Fibroblast of skin of right quadriceps (primary cell): ENCODE data around the gene RAB8B.

Experiments
- DNase-seq: peaks from one replicate; pipeline ENCODE4 v3.0.0-alpha.2; 2013

Gene RAB8B

DNA sequence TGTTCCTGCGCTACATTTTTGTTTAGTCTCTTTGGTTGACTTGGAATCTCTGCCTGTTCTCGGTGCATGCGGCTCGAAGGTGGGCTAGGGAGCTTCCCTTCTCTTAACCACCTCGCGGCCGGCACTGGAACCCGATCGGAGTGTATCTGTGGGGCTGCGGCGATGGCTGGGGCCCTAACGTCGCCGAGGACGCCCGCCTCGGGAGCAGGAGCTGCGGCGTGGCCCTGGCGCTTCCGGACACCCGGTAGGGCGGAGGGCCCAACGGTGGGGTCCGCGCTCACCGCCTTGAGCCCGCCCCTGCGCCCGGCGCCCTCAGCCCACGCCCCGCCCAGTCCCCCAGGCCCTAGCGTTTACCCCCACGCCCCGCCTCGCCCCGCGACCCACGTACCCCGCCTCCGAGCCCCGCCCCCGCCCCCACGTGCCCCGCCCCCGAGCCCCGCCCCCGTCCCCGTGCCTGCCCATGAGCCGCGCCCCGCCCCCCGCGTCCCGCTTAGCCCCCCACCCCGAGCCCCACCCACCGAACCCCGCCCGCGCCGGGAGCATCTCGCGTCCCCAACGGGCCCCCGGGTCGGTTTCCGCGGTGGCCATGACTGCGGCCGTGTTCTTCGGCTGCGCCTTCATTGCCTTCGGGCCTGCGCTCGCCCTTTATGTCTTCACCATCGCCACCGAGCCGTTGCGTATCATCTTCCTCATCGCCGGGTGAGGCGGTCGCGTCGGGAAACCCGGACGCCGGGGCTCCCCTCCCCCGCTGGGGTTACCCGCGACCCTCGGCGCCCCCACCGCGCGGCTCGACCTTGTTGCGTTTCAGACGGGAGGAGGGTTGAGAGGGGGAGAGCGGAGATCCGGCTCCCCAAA, 87.9 kb downstream of the RAB8B start, which contains the start of gene APH1B:
Gene APH1B (plus strand): TSS at position 568 of the 855 bp plus-strand sequence. CDS start 19 bp downstream, at position 587.
- DNase-seq = peak; percentile 73

DNA sequence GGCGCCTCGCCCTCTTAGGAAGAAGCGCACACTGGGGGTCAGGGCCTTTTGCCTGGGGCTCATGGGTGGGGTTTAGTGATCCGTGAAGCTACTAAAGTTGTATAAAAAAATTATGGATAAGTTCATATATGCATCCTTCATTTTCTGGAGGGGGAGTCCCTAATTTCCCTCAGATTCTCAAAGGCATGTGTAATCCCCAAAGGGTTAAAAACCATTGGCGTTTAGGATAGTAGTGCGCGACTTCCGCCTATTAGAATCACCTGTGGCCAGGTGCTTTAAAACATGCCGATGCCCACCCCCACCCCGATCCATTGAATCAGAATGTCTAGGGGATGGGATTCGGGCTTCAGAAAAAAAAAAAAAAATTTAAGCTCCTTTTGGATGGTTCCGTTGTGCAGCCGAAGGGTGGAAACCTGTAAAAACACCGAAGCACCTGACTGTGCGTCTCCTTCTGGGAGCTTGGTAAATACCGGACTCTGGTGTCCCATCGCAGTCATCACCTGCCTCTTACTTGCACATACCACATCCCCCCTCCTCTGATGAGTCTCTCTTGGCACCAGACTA, 88.6 kb downstream of the RAB8B start:
- DNase-seq = no peak

DNA sequence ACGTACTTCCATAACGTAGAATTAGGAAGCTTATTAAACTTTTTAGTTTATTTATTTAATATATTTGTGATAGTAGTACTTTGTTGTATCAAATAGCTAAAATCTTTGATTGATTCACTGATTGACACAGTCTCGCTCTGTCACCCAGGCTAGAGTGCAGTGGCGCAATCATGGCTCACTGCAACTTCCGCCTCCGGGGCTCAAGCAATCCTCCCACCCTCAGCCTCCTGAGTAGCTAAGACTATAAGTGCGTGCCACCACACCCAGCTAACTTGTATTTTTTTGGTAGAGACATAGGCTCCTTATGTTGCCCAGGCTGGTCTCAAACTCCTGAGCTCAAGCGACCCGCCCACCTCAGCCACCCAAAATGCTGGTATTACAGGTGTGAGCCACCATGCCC, 93.7 kb downstream of the RAB8B start:
- DNase-seq = no peak

DNA sequence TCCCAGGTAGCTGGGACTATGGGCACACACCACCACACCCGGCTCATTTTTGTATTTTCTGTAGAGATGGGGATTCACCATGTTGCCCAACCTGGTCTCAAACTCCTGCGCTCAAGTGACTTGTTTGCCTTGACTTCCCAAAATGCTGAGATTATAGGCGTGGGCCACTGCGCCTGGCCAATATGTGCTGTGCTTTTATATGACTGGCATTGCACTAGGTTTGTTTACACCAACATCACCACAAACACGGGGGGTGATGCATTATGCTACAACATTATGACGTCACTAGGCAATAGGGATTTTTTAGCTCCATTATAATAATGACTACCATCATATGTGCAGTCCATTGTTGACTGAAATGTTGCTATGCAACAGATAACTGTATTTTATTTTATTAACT, 94.9 kb downstream of the RAB8B start:
- no peak for DNase-seq

DNA sequence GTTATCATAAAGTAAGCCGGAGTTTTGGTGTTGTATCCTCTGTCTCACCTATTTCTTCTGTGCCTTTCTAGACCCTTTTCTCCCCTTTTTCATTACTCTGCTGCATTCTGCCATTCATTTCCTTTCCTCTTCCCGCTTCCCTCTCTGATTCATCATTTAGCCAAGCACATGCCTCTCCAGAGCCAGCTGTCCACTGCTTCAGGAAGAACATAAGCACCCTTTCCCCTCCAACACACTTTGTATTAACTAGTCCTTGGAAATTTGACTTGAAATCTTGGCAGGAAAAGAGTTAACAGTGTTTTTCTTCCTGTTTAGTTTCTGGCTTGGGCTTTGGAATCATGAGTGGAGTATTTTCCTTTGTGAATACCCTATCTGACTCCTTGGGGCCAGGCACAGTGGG, 97.7 kb downstream of the RAB8B start:
- DNase-seq = peak; percentile 29

DNA sequence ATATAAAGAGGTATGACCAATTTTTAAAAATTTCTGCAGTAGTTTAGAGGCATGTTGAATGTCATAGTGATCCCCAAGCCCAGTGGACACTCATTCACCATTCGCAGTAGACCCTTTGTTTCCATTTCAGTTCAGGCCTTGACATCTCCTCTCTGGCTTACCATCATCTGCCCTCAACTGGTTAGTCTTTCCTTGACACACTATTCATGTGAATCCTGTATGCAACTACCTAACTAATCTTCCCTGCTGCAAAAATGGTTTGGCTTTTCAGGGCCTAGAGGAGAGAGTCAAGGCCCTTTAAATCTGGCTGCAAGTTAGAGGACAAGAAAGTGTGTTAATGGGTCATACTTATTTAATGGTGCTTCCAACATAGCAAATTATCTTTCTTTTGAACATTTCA, 98.9 kb downstream of the RAB8B start:
- DNase-seq = peak; percentile 9

DNA sequence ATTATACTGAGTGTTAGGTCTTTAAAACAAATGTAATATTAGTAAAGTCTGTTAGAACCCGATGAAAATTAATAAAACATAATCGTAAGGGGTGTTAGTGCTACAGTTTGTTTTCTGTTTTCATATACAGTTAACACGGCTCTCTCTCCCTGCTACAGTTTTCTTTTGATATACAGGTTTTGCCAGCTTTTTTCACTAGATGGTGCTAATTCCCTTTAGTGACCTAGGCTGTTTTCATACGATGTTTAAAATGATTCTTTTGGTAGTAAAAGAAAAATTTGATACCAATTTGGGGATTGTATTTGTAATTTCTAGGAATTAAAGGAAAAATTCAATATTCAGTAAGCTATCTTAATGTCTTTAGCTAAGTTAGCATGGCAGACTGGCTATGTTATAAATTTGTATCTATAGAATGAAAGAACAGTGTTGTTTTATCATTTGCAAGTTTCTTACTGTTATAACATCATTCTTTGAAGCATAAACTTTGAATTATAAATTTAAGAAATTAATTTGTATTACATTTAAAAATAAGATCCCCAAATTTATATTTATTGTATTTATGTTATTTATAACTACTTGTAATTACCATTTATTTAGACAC, 99.5 kb downstream of the RAB8B start:
- DNase-seq = peak; percentile 66

DNA sequence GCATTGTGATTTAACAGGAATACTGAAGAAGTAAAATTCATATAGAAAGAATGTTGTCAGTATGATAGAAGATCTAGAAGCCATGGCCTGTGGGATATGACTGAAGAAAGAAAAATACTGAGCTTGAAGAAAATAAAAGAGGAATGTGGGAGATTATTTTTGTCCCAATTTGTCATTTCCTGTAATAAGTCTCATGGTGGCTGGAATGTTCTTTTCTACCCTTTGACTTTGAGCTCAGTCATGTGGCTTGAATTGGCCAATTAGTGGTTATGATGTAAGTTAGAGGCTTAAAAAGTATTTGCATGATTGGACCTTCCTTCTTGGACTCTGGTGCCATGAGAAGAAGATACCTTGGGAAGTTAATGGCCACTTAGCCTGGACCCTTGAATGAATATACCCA, 102.1 kb downstream of the RAB8B start:
- peak; percentile 96 for DNase-seq

DNA sequence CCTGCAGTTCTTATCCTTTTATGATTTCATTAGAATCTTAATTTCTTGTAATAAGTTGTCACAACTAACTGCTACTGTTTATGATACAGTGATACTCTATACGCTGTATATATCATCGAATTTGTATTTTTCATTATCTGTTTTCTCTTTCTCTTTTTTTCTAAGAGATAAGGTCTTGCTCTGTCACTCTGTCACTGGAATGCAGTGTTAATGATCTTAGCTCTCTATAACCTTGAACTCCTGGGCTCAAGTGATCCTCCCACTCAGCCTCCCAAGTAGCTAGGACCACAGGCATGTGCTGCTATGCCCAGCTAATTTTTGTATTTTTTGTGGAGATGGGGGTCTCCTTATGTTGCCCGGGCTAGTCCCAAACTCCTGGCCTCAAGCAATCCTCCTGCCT, 102.8 kb downstream of the RAB8B start:
- no peak for DNase-seq

DNA sequence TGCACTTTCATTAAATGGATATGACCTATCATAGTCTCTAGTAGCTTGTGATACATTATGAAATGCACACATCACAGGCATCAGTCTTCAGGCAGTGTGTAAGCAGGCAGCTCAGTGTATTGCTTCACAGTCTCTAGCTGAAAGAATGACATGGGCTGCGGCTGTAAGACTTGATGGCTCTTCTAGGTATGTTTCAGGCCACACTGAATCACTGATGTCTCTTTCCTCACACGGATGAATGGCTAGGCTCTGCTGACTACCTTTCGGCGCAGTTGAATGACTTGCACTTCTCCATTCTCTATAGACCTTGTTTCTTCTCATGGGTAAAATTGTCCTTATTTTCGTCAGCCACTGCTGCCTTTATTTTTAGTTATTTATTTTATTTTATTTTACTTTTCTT, 103.4 kb downstream of the RAB8B start:
- peak; percentile 53 for DNase-seq

DNA sequence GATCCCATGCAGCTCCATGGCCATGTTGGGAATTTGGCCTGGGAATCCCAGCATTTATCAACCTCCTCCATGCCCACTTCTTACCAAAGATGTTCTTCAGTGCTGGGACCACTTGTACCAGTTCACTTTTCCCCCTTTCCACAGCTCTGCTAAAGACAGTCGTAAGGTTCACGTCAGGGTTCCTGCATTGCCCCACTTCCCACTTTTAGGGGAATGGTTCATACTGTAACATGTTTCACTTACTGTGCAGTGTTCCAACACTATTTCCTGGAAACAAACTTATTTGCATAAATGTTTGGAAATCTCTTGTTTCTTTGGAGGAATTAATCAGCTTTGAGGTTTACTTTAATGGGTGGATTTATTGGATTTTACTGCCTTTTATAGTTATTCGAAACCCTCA, 105.0 kb downstream of the RAB8B start:
- no peak for DNase-seq

DNA sequence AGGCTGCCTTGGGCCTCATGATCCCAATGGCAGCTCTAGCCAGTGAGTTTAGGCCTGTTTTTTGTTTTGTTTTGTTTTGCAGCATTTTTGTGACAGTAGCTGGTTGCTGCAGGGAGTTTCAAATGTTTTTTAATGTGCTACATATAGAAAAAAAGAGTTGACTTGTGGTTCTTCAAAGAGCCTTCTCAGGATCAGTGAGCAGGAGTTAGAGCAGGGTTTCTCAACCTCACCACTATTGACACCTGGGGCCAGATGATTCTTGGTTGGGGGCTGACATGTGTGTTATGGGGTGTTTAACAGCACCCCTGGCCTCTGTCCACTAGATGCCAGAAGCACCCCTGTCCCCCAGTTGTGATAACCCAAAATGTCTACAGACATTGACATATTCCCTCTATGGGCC, 105.9 kb downstream of the RAB8B start:
- DNase-seq = no peak

DNA sequence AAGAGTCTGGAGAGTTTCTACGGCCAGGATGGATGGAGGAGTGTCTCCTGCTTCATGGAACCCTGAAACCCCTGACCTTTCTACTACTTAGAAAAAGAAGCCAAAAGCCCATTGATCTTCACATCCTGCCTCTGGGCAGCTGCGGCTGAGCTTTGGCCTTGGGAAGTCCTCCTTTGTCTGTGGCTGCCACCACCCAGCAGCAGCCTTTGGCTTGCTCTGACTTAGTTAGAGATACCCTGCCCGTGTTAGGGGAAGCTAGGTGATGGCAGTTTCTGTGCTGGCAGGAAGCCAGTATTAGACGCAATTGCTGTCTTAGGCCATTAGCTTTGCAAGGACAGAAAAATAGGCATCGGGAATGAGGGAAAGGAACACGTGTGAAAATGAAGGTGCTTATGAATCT, 106.8 kb downstream of the RAB8B start:
- no peak for DNase-seq

DNA sequence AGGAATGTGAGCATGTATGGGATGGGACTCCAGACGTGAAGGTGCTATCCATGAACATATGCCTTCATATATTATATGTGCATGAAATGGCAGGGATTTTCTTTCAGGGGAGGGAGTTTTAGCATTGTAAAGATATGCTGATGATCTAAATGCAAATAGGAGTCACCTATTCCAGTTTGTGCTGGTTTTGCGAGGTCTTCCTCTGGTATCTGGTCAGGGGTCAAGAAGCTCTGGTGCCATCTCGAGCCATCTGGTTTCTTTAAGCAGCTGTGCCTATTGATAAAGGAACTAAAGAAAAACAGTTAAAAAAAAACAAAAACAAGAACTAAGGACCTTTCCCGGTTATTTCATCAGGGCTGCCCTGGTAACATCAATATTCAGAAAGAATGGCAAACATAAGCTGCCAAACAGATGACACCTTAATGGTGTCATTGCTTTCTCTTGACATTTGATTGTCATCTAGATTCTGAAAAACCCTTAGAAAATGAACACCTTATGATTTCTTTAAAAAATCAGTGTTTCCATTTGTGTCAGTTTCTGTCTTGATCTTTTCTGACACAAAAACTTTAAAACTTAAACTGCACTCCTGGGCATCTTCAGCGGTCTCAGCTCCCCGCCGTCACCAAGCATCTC, 110.7 kb downstream of the RAB8B start:
- DNase-seq = no peak

DNA sequence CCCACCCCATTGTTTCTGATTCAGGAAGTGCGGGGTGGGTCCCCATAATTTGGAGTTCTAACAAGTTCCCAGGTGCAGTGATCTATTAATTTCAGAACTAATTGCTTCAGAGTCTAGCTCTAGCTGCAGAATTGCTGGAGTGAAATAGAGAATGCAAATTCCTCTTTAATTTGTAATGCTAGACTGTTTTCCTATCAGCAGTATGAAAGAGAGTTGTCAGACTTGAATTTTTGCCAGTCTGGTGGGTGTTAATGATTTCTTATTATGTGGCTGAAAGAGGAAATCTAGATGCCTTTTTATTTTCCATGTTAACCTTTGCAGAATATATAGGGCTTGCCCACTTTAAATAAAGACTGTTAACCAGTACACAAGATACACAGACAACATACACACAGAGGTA, 111.7 kb downstream of the RAB8B start:
- DNase-seq = peak; percentile 20

DNA sequence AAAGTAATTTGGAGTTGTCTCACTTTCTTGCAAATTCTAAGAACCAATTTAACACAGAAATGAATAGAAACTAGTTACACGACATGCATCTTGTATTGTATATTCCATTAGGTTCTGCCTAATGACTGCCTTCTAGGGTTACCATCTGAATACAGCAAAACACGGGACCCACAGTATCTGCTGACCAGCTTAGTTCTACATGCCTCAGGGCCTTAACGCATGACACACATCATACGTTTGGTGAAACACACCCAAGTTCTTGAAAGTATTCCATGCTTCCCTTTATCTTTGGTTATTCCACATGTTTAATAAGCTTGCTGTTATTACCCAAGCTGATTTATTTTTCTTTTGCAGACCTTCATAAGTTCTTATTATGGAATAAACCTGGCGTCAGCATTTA, 115.9 kb downstream of the RAB8B start:
- DNase-seq = no peak

DNA sequence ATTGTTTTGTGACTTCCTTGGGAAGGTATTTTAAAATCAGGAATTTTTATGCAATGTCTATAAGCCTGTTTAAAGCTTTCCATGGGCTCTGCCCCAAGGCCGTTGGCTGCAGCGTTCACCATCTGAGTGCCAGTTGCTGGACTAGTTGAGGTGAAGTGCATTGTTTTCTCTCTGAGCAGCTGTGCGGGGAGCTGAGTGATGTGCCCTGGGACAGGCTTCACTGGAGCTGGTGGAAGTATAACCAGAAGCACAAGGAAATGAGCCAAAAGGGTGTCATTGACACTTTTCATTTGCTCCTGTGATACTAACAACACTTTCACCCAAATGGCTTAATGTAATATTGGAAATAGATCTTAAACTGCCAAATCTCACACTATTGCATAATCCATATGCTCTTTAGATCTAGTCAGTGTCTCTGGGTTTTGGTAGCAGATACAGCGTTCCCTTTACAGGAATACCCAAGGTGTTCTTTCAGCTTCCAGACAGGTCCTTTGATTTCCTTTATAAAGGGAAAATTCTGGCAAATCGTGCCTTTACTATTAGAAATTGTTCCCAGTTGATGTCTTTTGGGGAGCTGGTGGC, 117.2 kb downstream of the RAB8B start:
- no peak for DNase-seq

DNA sequence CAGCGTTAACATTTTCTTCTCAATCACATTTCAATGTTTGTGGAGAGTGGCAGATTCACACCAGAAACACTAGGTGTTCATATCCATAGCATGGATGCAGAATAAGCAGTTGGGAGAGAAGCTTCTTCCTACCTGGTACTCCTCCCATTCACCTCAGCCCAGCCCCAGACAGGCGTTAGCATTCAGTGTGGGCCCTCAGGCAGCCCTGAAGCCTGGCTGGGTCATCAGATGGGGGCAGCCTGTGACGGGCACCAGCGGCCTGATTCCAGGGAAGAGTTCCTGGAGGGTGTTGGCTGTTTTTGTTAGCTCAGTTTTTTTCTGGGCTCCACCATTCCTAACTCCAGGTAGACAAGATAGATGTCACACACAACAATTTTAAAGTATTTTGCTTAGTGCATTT, 119.1 kb downstream of the RAB8B start:
- DNase-seq = no peak

DNA sequence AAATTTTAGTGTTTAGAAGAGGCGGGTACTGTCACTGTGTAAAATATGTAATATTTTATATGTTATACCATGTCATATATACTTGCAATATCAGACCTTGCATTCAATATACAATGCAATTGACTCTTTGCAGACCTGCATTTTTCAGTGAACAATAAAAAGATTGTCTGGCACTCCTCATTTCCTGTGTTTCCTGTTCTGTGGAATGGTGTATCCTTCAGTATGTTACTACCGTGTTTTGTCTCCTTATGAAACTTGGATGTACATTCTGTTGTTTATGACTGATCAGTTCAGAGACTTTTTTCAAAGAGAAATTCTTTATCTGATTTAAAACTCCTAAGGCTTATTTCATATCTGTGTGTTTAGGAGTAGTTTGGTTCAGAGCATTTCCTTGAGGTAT, 119.5 kb downstream of the RAB8B start:
- no peak for DNase-seq

DNA sequence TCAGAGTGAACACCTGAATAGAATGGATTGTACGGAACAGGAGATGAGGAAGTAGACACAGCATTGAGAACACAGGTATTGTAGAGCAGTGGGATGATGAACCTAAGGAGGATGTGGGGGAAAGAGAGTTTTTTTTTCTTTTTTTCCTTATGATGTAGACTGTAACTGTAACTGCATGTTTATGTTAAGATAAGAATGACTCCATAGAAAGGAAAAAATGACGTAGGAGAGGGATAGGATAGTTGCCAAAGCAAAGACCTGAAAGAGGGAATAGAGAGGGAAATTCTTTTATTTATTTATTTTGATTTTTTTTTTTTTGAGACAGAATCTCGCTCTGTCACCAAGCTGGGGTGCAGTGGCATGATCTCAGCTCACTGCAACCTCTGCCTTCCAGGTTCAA, 121.2 kb downstream of the RAB8B start:
- DNase-seq = no peak

DNA sequence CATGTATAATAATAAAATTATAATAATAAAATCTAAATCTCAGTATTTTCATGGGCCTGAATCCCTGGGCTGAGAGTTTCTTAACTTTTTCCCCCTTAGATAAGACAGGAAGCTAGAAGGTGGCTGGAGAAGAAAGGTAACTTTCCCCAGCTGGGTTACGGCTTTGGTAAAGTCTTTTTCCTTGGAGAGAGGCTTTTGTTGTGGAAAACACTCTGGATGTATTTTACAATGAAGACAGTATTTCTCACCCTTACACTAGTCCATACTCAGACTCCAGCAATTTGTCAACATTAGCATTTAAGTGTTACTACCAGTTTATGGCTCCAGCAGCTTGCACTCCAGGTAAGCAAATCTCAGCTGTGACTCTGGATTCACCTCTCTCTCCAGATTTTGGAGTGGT, 122.9 kb downstream of the RAB8B start:
- no peak for DNase-seq

DNA sequence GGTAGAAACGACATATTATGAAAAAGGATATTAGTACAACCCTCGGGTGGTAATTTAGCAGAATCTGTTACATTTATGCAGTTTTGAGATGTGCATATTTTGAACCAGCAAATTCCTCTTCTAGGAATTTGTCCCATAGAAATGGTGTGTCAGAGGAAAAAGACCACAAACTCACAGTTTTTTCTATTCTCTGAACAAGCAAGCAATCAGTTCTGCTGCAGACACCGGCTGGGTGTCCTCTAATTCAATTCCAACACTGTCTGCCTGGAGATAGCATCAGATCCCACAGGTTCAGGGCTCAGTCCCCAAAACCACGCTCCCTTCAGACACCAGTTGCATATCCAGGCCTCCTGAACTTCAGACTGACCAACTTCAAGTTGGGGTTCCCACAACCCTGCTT, 124.4 kb downstream of the RAB8B start:
- DNase-seq = no peak

DNA sequence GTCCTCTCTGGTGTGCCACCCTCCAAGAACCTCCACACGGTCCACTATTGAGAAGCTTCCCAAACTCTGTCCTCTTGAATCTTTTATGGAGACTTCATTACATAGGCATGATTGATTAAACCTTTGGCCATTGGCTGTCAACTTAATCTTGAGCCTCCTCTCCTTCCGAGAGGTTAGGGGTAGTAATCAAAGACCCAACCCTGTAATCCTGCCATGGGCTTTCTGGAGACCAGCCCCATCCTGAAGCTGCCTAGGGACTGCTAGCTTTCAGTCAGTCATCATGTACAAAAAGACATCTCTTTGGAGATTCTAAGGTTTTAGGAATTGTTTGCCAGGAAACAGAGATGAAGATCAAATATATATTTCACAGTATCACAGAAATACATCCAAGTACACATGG, 125.0 kb downstream of the RAB8B start:
- no peak for DNase-seq
